Neutrophil (primary cell): ENCODE results near the gene FAM184A.
"Not testable (repeated sequence)": the region's sequence is repeated elsewhere in the genome, so short reads cannot be mapped to it uniquely, and the experiment has no call there.

Experiments used
- H3K27ac ChIP-seq: fragments of 200-600 bp; sonication (generic); 2 replicates; pipeline ENCODE4 v1.5.1; 2016; ENCODE audit warnings: mild to moderate bottlenecking, moderate library complexity
- H3K27me3 ChIP-seq: fragments of 200-600 bp; sonication (generic); 2 replicates; pipeline ENCODE4 v1.6.0; 2016; ENCODE audit warnings: mild to moderate bottlenecking
- H3K36me3 ChIP-seq: fragments of 200-600 bp; sonication (generic); 2 replicates; pipeline ENCODE4 v1.5.1; 2017
- H3K4me1 ChIP-seq, 2 experiments: fragments of 200-600 bp in 1 of 2; sonication (generic) in 1 of 2; 1 replicate in 1 of 2; 2 replicates in 1 of 2; pipeline versions ENCODE4 v1.5.1 to v1.6.1; 2013 to 2016; ENCODE audit warnings: low read depth in 1 of 2, low read length in 1 of 2, mild to moderate bottlenecking in 1 of 2, moderate library complexity in 1 of 2; ENCODE audit not compliant: control insufficient read depth in 1 of 2, insufficient read depth in 1 of 2
- H3K4me3 ChIP-seq, 2 experiments: fragments of 200-600 bp in 1 of 2; sonication (generic) in 1 of 2; 1 replicate in 1 of 2; 2 replicates in 1 of 2; pipeline ENCODE4 v1.5.1; 2013 to 2016; ENCODE audit warnings: low read depth in 1 of 2, low read length in 1 of 2, mild to moderate bottlenecking in 1 of 2, moderate library complexity in 1 of 2
- H3K9me3 ChIP-seq: fragments of 200-600 bp; sonication (generic); 2 replicates; pipeline ENCODE4 v1.5.1; 2016
- TF ChIP-seq, protein P1 (sequence below): fragments of 200-600 bp; sonication (generic); IDR thresholded peaks from 2 replicates; pipeline ENCODE4 v1.5.1; 2016; ENCODE audit warnings: antibody characterized with exemption

The FAM184A gene

DNA sequence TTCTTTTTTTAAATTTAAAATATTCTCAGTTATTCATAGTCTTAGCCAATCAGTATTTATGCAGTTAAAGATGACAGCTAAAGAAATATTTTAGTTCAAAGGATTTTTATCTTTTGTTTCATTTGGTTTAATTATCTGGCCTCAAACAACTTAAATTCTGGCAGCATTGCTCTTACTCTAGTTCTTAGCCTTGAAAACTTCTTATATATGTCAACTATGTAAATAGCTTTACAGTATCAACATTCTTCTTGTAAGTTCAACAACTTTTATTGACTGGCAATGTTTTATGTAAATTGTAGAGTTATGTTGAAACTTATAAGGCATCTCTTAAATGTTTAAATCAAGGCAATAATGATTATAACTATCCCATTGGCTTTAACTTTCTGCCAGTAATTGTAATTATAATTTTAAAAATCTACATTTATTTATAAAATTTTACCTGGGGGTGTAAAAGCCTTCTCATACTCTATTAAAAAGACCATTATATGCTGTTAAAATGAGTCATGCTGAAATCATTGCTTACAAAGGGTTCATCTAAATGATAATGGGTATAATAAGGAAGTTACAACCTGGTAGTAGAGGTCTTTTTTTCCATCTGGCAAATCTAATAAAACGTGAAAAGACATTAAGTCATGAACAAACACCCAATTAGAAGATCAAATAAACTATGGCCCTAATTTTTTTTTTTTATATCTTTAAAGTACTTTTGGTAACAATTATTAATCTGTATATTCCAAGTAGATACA is 45.8 kb upstream of the FAM184A start:
- H3K4me3 ChIP-seq = no peak overlapping the region
- no peak overlapping the region for H3K27ac ChIP-seq
- H3K27me3 ChIP-seq = no peaks in the 10 kb centered on the region
- H3K36me3 ChIP-seq = no peaks in the 10 kb centered on the region
- TF ChIP-seq, protein P1, sequence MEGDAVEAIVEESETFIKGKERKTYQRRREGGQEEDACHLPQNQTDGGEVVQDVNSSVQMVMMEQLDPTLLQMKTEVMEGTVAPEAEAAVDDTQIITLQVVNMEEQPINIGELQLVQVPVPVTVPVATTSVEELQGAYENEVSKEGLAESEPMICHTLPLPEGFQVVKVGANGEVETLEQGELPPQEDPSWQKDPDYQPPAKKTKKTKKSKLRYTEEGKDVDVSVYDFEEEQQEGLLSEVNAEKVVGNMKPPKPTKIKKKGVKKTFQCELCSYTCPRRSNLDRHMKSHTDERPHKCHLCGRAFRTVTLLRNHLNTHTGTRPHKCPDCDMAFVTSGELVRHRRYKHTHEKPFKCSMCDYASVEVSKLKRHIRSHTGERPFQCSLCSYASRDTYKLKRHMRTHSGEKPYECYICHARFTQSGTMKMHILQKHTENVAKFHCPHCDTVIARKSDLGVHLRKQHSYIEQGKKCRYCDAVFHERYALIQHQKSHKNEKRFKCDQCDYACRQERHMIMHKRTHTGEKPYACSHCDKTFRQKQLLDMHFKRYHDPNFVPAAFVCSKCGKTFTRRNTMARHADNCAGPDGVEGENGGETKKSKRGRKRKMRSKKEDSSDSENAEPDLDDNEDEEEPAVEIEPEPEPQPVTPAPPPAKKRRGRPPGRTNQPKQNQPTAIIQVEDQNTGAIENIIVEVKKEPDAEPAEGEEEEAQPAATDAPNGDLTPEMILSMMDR = no peak
- peaks cover 0 to 4% of the 10 kb centered on the region in 2 experiments for H3K4me1 ChIP-seq
- H3K9me3 ChIP-seq = no peaks in the 10 kb centered on the region

DNA sequence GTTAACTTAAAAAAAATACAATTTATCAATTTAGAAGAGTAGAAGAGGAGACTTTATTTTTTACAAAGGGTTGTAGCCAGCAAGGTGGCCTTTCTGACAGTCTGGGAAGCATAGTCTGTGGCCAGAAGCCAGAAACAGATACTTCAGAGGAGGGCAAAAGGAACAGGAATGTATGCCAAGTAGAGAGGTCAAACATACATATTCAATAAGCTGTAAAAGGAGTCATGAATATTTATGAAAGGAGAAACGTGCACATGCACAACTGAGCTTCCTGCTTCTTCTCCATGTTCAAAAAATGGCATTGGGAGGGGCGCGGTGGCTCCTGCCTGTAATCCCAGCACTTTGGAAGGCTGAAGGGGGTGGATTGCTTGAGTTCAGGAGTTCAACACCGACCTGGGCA is 43.9 kb upstream of the FAM184A start:
- Histone ChIP-seq H3K36me3 (no peaks in the 10 kb centered on the region), H3K9me3 (no peaks in the 10 kb centered on the region), H3K4me1 (peaks cover 0 to 4% of the 10 kb centered on the region in 2 experiments), H3K27ac (no peak overlapping the region), H3K4me3 (no peak overlapping the region), H3K27me3 (no peaks in the 10 kb centered on the region)
- TF ChIP-seq, protein P1 = no peak

DNA sequence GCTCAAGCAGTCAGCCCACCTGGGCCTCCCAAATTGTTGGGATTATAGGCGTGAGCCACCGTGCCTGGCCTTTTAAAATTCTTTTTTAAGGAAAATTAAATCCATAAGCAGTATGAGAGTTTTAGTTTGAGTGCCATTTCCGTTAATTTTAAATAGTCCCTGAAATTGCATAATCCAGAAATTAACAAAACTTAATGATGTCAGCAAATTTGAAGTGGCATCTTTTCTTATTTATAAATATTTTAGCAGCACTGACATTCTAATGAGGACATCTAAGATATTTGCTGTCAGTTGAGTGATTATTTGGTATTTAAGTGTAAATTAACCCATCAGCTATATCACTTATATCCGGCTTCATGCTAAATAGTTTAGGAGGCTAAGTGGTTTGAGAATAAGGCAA is 42.9 kb upstream of the FAM184A start:
- no peak overlapping the region for H3K27ac ChIP-seq
- TF ChIP-seq, protein P1 = no peak
- H3K27me3 ChIP-seq = no peaks in the 10 kb centered on the region

DNA sequence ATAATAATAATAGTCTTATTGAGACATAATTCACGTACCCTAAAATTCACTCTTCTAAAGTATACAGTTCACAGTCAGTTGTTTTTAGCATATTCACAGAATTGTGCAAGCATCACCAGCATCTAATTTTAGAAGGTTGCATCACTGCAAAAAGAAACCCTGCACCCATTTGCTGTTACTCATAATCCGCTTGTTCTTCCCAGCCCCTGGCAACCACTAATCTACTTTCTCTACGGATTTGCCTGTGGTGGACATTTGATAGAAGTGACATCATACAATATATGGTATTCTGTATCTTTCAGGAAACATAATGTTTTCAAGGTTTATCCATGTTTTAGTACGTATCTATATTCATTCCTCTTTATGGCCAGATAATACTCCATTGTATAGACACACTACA is 41.5 kb upstream of the FAM184A start:
- Histone ChIP-seq H3K27me3 (no peaks in the 10 kb centered on the region), H3K4me3 (no peak overlapping the region), H3K9me3 (no peaks in the 10 kb centered on the region), H3K4me1 (peaks cover 0 to 4% of the 10 kb centered on the region in 2 experiments), H3K36me3 (no peaks in the 10 kb centered on the region), H3K27ac (no peak overlapping the region)
- TF ChIP-seq, protein P1 = no peak

More for the DNA sequence above, 42.9 kb upstream of the FAM184A start:
- Histone ChIP-seq H3K4me3 (no peak overlapping the region), H3K4me1 (peaks cover 0 to 4% of the 10 kb centered on the region in 2 experiments), H3K9me3 (no peaks in the 10 kb centered on the region), H3K36me3 (no peaks in the 10 kb centered on the region)

DNA sequence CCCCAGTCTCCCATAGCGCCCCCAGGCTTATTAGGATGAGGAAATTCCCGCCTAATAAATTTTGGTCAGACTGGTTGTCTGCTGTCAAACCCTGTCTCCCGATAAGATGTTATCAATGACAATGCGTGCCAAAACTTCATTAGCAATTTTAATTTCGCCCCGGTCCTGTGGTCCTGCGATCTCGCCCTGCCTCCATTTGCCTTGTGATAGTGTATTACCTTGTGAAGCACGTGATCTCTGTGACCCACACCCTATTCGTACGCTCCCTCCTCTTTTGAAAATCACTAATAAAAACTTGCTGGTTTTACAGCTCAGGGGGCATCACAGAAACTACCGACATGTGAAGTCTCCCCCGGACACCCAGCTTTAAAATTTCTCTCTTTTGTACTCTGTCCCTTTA is 40.6 kb upstream of the FAM184A start:
- not testable (repeated sequence) for H3K4me1 ChIP-seq, H3K4me3 ChIP-seq, H3K36me3 ChIP-seq, H3K9me3 ChIP-seq, H3K27ac ChIP-seq, H3K27me3 ChIP-seq

DNA sequence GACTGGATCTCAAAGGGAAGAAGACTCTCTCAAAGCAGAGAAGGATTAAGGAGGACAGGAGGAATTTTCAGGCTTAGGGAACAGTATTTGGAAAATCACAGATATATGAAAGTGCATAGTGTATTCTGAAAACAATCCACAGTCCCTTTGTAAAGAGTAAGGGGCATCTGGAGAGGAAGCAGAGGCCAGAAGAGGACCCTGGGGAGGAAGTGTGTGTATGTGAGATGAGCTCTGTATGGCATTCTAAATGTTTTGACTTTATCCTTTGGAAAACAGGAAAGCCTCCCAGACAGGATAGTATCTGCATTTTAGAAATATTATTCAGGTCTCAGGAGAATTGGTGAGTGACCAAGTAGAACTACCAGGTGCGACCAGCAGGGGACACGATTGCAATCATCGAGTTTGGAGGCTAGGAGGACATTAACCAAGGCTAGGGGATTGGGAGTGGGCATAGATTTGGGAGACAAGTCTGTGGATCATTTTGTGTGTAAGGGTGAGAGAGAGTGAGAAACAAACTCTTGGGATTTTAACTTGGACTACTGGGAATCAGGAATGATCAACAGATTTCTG is 38.3 kb upstream of the FAM184A start:
- H3K9me3 ChIP-seq = no peaks in the 10 kb centered on the region
- no peak overlapping the region for H3K27ac ChIP-seq
- no peaks in the 10 kb centered on the region for H3K36me3 ChIP-seq
- H3K27me3 ChIP-seq = no peaks in the 10 kb centered on the region
- no peak overlapping the region for H3K4me3 ChIP-seq
- TF ChIP-seq, protein P1 = no peak
- H3K4me1 ChIP-seq = peaks cover 8 to 13% of the 10 kb centered on the region in 2 experiments
